ENCODE data around the gene ANO1.

ANO1 gene

GRCh38 chr11:70111269-70112016 lies 33.3 kb downstream of the ANO1 start:
- no peak for DNase-seq (ENCODE audit: extremely low read depth in 1 of 2, low read depth in 1 of 2)

DNA sequence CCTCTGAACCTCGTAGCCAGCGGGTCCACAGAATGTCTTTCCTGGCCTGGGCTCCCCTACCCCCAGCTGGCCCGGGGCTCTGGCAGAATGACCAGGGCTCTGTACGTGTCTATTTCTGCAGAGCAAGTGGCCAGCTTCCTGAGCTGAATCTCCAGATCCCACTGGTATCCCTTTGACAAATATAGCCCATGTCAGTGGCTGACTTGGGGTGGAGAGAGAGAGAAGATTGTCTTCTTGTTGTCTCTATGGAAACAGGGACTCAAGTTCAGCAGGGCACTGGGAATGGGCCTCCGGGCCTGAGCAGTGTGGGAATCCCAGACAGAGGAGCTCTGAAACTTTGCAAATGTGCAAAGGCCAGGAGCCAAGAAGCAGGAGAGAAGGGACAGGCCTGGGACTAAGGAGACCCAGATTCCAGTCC lies 33.9 kb downstream of the ANO1 start:
- no peak for DNase-seq (ENCODE audit: extremely low read depth in 1 of 2, low read depth in 1 of 2)

DNA sequence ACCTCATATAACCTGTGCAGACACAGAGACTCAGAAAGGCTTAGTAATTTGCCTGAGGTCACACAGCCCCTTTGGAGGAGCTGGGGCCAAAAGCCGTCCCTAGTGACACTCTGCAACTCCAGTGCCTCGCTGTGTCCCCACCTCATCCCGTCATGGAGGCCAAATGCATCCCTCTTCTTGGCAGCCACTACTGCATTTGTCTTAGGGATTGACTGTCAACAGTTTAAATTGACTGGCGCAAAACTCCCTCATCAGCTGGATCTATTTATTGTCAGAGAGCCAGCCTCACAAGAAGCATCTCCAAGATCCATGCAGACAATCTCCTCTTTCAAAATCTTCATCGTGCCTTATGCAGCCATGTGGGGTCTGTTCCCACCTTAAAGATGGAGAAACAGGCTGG lies 35.7 kb downstream of the ANO1 start:
- no peak for DNase-seq (ENCODE audit: extremely low read depth in 1 of 2, low read depth in 1 of 2)

- no peak for DNase-seq (ENCODE audit: extremely low read depth in 1 of 2, low read depth in 1 of 2)
Measured at GRCh38 chr11:70115778-70116177, 37.7 kb downstream of the ANO1 start.

DNA sequence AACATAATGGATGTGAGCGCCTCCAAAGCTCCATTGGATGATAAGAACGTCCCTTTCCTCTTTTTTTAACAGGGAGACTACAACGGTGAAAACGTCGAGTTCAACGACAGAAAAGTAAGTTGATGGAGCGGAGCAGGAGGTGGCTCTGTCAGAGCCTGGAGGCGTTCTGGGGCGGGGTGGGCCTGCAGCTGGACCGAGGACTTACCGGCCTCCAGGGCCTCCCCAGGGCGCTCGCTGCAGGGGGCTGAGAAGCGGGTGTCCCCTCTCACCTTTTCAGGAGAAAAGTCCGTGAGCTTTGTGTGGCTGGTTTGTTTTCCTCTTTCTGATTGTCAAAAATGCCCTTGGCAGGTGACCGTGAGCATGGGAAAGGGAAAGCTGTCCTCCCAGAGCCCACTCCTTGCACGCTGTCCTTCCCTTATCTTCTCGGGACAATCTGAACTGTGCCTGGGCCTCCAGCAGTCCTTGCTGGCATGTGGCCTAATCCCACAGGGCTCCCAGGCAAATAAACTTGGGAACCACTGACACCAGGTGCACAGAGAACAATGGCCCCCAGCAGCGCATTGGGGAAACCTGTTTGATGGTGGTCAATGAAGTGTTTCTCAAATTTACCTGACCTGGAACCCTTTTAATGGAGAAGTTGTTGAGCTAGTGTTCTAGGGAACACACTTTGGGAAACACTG lies 38.4 kb downstream of the ANO1 start:
- DNase-seq (ENCODE audit: extremely low read depth in 1 of 2, low read depth in 1 of 2), result no peak

GRCh38 chr11:70117567-70118145 lies 39.5 kb downstream of the ANO1 start:
- DNase-seq (ENCODE audit: extremely low read depth in 1 of 2, low read depth in 1 of 2), result no peak

- no peak for DNase-seq (ENCODE audit: extremely low read depth in 1 of 2, low read depth in 1 of 2)
Measured at GRCh38 chr11:70118642-70119041, 40.5 kb downstream of the ANO1 start.

DNA sequence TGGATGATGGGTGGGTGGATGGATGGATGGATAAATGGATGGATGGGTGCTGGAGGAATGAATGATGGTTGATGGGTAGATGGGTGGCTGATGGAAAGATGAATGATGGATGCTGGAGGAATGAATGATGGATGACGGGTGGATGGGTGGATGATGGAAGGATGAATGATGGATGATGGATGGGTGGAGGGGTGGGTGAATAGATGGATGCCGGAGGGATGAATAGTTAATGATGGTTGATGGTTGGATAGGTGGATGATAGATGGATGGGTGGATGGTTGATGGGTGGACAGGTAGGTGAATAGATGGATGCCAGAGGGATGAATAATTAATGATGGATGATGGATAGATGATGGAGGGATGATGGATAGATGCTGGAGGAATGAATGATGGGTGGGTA lies 41.4 kb downstream of the ANO1 start:
- DNase-seq (ENCODE audit: extremely low read depth in 1 of 2, low read depth in 1 of 2), result no peak

- DNase-seq (ENCODE audit: extremely low read depth in 1 of 2, low read depth in 1 of 2), result no peak
Measured at GRCh38 chr11:70120674-70121073, 42.6 kb downstream of the ANO1 start.

DNA sequence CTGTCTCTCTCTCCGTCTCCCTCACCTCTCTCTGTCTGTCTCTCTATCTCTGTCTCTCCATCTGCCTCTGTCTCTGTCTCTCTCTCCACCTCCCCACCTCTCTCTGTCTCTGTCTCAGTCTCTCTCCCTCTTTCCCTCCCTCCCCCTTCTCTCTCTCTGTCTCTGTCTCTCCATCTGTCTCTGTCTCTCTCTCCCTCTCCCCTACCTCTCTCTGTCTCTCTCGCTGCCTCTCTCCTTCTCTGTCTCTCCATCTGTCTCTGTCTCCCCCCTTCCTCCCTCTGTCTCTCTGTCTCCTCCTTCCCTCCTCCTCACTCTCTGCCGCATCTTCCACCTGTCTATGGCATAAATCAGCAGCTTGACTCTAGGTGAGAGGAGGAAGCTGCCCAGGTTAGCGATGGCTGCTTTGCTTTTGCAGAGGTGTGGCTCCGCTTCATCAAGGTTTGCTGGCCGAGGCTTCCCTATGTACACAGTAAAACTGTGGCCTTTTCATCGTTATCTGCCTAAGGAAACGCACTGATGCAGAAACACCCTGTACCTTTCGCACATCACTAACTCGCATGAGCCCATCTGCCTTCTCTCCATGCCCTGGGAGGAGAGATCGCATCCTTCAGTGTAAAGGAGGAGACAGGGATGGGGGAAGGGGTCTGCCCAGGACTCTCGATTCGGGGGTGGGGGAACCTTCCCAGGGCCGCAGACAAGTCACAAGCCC lies 44.5 kb downstream of the ANO1 start:
- no peak for DNase-seq (ENCODE audit: extremely low read depth in 1 of 2, low read depth in 1 of 2)

GRCh38 chr11:70123711-70124110 lies 45.6 kb downstream of the ANO1 start:
- DNase-seq (ENCODE audit: extremely low read depth in 1 of 2, low read depth in 1 of 2), result no peak

DNA sequence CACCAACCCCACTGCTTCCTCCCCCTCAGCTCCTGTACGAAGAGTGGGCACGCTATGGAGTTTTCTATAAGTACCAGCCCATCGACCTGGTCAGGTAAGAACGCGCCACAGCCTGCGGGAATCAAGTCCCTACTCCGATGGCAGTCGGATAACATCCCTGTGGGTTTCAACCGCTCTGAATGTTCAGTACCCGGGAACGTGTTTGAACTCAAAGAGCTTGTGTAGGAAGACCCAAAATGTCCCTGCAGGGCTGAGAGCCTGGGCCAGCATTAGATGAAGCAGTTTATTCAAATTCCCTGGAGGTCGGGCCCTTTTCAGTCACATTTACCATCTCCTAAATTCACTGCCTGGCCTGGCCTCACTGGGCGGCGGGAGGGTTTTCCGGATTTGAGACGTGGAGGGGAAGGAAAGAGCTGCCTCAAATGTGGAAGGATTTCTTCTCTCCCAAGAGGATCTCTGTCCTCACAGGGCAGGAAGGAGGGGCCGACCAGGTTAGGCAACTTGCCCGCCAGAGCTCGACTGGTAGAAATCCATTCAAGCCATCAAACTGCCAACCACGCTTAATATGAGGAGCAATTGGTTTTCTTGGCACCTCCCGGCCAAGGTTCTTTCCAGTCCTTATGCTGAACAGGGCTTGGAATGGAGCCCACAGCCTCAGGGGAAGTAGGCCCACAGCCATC lies 46.3 kb downstream of the ANO1 start:
- no peak for DNase-seq (ENCODE audit: extremely low read depth in 1 of 2, low read depth in 1 of 2)

GRCh38 chr11:70126494-70126893 lies 48.4 kb downstream of the ANO1 start:
- DNase-seq (ENCODE audit: extremely low read depth in 1 of 2, low read depth in 1 of 2), result no peak

GRCh38 chr11:70127653-70128434 lies 49.7 kb downstream of the ANO1 start:
- DNase-seq (ENCODE audit: extremely low read depth in 1 of 2, low read depth in 1 of 2), result no peak

GRCh38 chr11:70128435-70128906 lies 50.4 kb downstream of the ANO1 start:
- DNase-seq (ENCODE audit: extremely low read depth in 1 of 2, low read depth in 1 of 2), result no peak

DNA sequence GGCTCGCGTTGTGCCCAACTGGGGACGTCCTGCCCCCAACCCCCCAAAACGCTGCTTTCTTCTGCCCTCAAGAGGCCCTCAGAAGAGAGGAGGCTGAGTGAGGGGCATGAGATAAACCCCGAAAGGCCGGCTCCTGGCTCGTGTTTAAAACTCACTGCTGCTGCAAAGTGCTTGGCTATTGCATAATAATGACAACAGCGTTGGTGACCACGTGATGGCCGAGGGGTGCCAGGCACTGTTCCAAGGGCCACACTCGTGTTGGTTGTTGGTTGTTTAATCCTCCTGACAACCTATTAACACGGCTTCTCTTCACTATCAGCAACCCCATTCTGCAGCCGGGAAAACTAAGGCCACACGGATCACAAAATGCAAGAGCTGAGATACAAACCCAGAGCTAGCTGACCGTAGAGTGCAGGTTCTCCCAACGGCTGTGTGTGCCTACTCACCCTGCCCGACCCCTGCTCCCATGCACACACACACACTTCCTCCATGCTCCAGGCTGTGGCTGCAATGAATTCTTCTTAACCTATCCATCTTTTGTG lies 51.0 kb downstream of the ANO1 start:
- DNase-seq (ENCODE audit: extremely low read depth in 1 of 2, low read depth in 1 of 2), result no peak

GRCh38 chr11:70130636-70131035 lies 52.5 kb downstream of the ANO1 start:
- no peak for DNase-seq (ENCODE audit: extremely low read depth in 1 of 2, low read depth in 1 of 2)

GRCh38 chr11:70131606-70132190 lies 53.6 kb downstream of the ANO1 start:
- DNase-seq (ENCODE audit: extremely low read depth in 1 of 2, low read depth in 1 of 2), result no peak

DNA sequence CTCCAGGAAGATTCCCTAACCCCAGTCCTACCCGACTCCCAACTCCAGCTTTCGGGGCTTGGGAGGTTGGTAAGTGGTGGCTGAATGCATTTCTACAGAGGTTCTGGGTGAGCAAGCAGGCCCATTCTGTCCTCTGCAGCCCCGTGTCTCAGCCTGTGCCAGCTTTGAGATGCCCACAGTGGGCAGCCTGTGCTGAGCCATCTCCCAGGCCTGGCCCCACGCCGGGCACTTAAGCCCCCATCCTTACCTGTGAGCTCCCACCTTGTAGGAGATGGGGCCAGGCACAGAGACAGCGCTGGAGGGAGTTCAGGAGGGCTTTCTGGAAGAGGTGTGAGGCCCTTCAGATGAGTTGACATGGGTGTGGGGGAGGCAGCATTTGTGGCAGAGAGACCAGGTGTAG lies 54.5 kb downstream of the ANO1 start:
- no peak for DNase-seq (ENCODE audit: extremely low read depth in 1 of 2, low read depth in 1 of 2)

All from stimulated activated CD8-positive, alpha-beta memory T cell treated with anti-CD3 and anti-CD28 coated beads, Interleukin-7, amount 100 ng/mL, for 48 hours (primary cell).